MM.1S (cell line): Measurements from ENCODE around the gene SLC30A4.
"Not testable (repeated sequence)": the region's sequence is repeated elsewhere in the genome, so short reads cannot be mapped to it uniquely, and the experiment has no call there.

Experiments used
- DNase-seq: peaks from one replicate; pipeline ENCODE4 v3.0.0-alpha.2; 2015
- H2AFZ ChIP-seq: fragments of 300-600 bp; sonication (generic); 2 replicates; pipeline ENCODE4 v1.6.0; 2016; ENCODE audit warnings: antibody characterized with exemption, low read length
- H3F3A ChIP-seq: fragments of 300-600 bp; sonication (generic); 2 replicates; pipeline ENCODE4 v1.6.1; 2016; ENCODE audit warnings: mild to moderate bottlenecking, antibody characterized with exemption, low read length, moderate library complexity, mixed read lengths; ENCODE audit not compliant: insufficient read depth
- H3K27ac ChIP-seq: fragments of 300-600 bp; sonication (generic); 2 replicates; pipeline ENCODE4 v1.5.1; 2016; ENCODE audit warnings: mild to moderate bottlenecking, low read length
- H3K27me3 ChIP-seq: fragments of 300-600 bp; sonication (generic); replicated peaks from 2 replicates; pipeline ENCODE4 v1.6.0; 2016; ENCODE audit warnings: low read length; ENCODE audit not compliant: insufficient read depth
- H3K36me3 ChIP-seq: fragments of 300-600 bp; sonication (generic); replicated peaks from 2 replicates; pipeline ENCODE4 v1.6.1; 2016; ENCODE audit warnings: mild to moderate bottlenecking, low read length, mixed read lengths; ENCODE audit not compliant: insufficient read depth
- H3K4me1 ChIP-seq: fragments of 300-600 bp; sonication (generic); 2 replicates; pipeline ENCODE4 v1.6.1; 2016; ENCODE audit warnings: low read length, mixed read lengths
- H3K4me2 ChIP-seq: fragments of 300-600 bp; sonication (generic); 2 replicates; pipeline ENCODE4 v1.6.0; 2016; ENCODE audit warnings: low read depth, low read length
- H3K4me3 ChIP-seq: fragments of 300-600 bp; sonication (generic); 2 replicates; pipeline ENCODE4 v1.5.1; 2016; ENCODE audit warnings: low read length, mixed read lengths
- H3K79me2 ChIP-seq: fragments of 300-600 bp; sonication (generic); 2 replicates; pipeline ENCODE4 v1.6.1; 2016; ENCODE audit warnings: mixed run types, low read length, mixed read lengths
- H3K9ac ChIP-seq: fragments of 300-600 bp; sonication (generic); 2 replicates; pipeline ENCODE4 v1.6.1; 2016; ENCODE audit warnings: low read length, mixed read lengths
- H3K9me2 ChIP-seq: fragments of 300-600 bp; sonication (generic); replicated peaks from 2 replicates; pipeline ENCODE4 v1.6.1; 2016; ENCODE audit warnings: mild to moderate bottlenecking, low read length, mixed read lengths; ENCODE audit not compliant: insufficient read depth
- H3K9me3 ChIP-seq: fragments of 300-600 bp; sonication (generic); replicated peaks from 2 replicates; pipeline ENCODE4 v1.6.1; 2016; ENCODE audit warnings: mild to moderate bottlenecking, low read length, mixed read lengths; ENCODE audit not compliant: insufficient read depth
- H4K20me1 ChIP-seq: fragments of 300-600 bp; sonication (generic); 2 replicates; pipeline ENCODE4 v1.6.1; 2016; ENCODE audit warnings: mild to moderate bottlenecking, low read length, moderate library complexity, mixed read lengths; ENCODE audit not compliant: insufficient read depth
- CTCF ChIP-seq: fragments of 300-600 bp; sonication (generic); IDR thresholded peaks from 2 replicates; pipeline ENCODE4 v1.5.1; 2016; ENCODE audit warnings: antibody characterized with exemption, low read length, mixed read lengths
- EZH2 ChIP-seq: fragments of 300-600 bp; sonication (generic); optimal IDR thresholded peaks from 2 replicates; pipeline ENCODE3; 2017; ENCODE audit warnings: low read depth, mild to moderate bottlenecking, antibody characterized with exemption, low read length, mixed read lengths
- EZH2phosphoT487 ChIP-seq: fragments of 300-600 bp; sonication (generic); IDR thresholded peaks from 2 replicates; pipeline ENCODE4 v1.6.1; 2018; ENCODE audit warnings: antibody characterized with exemption, low read length

The SLC30A4 gene

GRCh38 chr15:45535486-45536042, 13.0 kb upstream of the SLC30A4 start:
- H3K4me1 ChIP-seq: no peaks in the 10 kb centered on the region
- no peak for DNase-seq
- no peak overlapping the region for H3K9ac ChIP-seq
- no peaks in the 10 kb centered on the region for H3K27me3 ChIP-seq
- no peaks in the 10 kb centered on the region for H4K20me1 ChIP-seq
- no peak for TF ChIP-seq EZH2
- no peak for TF ChIP-seq EZH2phosphoT487
- TF ChIP-seq CTCF: no peak
- H3K9me2 ChIP-seq: no peaks in the 10 kb centered on the region
- no peak overlapping the region for H3K4me2 ChIP-seq
- no peaks in the 10 kb centered on the region for H3K79me2 ChIP-seq
- H3K36me3 ChIP-seq: no peaks in the 10 kb centered on the region
- H2AFZ ChIP-seq: no peak overlapping the region
- no peak overlapping the region for H3K4me3 ChIP-seq
- no peaks in the 10 kb centered on the region for H3K9me3 ChIP-seq
- H3K27ac ChIP-seq: no peak overlapping the region
- no peaks in the 10 kb centered on the region for H3F3A ChIP-seq

- H3K27me3 ChIP-seq: no peaks in the 10 kb centered on the region
- no peak for DNase-seq
- H3K9ac ChIP-seq: no peak overlapping the region
- no peak overlapping the region for H2AFZ ChIP-seq
- H3K79me2 ChIP-seq: no peaks in the 10 kb centered on the region
- no peak for TF ChIP-seq EZH2
- no peak for TF ChIP-seq EZH2phosphoT487
- TF ChIP-seq CTCF: no peak
- H3K4me3 ChIP-seq: no peak overlapping the region
- H3K4me2 ChIP-seq: no peak overlapping the region
- no peaks in the 10 kb centered on the region for H3K36me3 ChIP-seq
- no peaks in the 10 kb centered on the region for H3K9me3 ChIP-seq
- no peaks in the 10 kb centered on the region for H3K9me2 ChIP-seq
- H3F3A ChIP-seq: no peaks in the 10 kb centered on the region
- H3K4me1 ChIP-seq: no peaks in the 10 kb centered on the region
- H3K27ac ChIP-seq: no peak overlapping the region
- H4K20me1 ChIP-seq: no peaks in the 10 kb centered on the region
Observed at GRCh38 chr15:45534821-45535220, 12.3 kb upstream of the SLC30A4 start.

GRCh38 chr15:45532892-45533291, 10.3 kb upstream of the SLC30A4 start:
- DNase-seq, H3K27me3 ChIP-seq, H3K9ac ChIP-seq, H3K4me3 ChIP-seq, H4K20me1 ChIP-seq, H3K9me2 ChIP-seq, H3F3A ChIP-seq, H3K9me3 ChIP-seq, H3K36me3 ChIP-seq, H3K4me1 ChIP-seq, H2AFZ ChIP-seq, H3K27ac ChIP-seq, H3K79me2 ChIP-seq, H3K4me2 ChIP-seq: not testable (repeated sequence)

GRCh38 chr15:45529613-45530012, 7.1 kb upstream of the SLC30A4 start:
- Histone ChIP-seq H3K27ac (no peak overlapping the region), H4K20me1 (no peaks in the 10 kb centered on the region), H3K9me2 (no peaks in the 10 kb centered on the region), H3K9ac (no peak overlapping the region), H3K4me2 (no peak overlapping the region), H2AFZ (no peak overlapping the region), H3K36me3 (no peaks in the 10 kb centered on the region), H3K79me2 (no peaks in the 10 kb centered on the region), H3K4me3 (no peak overlapping the region), H3F3A (no peaks in the 10 kb centered on the region), H3K27me3 (no peaks in the 10 kb centered on the region), H3K4me1 (no peaks in the 10 kb centered on the region), H3K9me3 (no peaks in the 10 kb centered on the region)
- no peak for TF ChIP-seq CTCF
- no peak for TF ChIP-seq EZH2phosphoT487
- TF ChIP-seq EZH2: no peak
- no peak for DNase-seq
